KMS-11 (cell line): ENCODE measurements around the gene TRIM9.

Experiments
- H2AFZ ChIP-seq: fragments of 200-600 bp; sonication (generic); 2 replicates; pipeline ENCODE4 v1.6.1; 2016; ENCODE audit warnings: antibody characterized with exemption, mixed run types, low read depth
- H3K27ac ChIP-seq: fragments of 200-600 bp; sonication (generic); 2 replicates; pipeline ENCODE4 v1.6.1; 2016; ENCODE audit warnings: mild to moderate bottlenecking, mixed run types
- H3K27me3 ChIP-seq: fragments of 200-600 bp; sonication (generic); 2 replicates; pipeline ENCODE4 v1.6.1; 2017; ENCODE audit warnings: mild to moderate bottlenecking, low read depth, mixed run types, moderate library complexity; ENCODE audit not compliant: insufficient read depth
- H3K36me3 ChIP-seq: fragments of 200-600 bp; sonication (generic); 2 replicates; pipeline ENCODE4 v1.6.1; 2017; ENCODE audit warnings: mild to moderate bottlenecking, mixed run types; ENCODE audit not compliant: insufficient read depth
- H3K4me1 ChIP-seq: fragments of 200-600 bp; sonication (generic); 2 replicates; pipeline ENCODE4 v1.6.1; 2016; ENCODE audit warnings: mild to moderate bottlenecking, low read depth, mixed run types; ENCODE audit not compliant: poor library complexity, severe bottlenecking
- H3K4me2 ChIP-seq: fragments of 200-600 bp; sonication (generic); 2 replicates; pipeline ENCODE4 v1.7.0; 2016; ENCODE audit warnings: mild to moderate bottlenecking, mixed run types
- H3K4me3 ChIP-seq: fragments of 200-600 bp; sonication (generic); IDR thresholded peaks from 2 replicates; pipeline ENCODE4 v1.6.1; 2017; ENCODE audit warnings: low read depth, low read length, mixed read lengths; ENCODE audit not compliant: insufficient read depth
- H3K79me2 ChIP-seq: fragments of 200-600 bp; sonication (generic); 2 replicates; pipeline ENCODE4 v1.6.1; 2016; ENCODE audit warnings: low read depth, mixed run types; ENCODE audit not compliant: insufficient read depth
- H3K9ac ChIP-seq: fragments of 200-600 bp; sonication (generic); 2 replicates; pipeline ENCODE4 v1.6.1; 2016; ENCODE audit warnings: mild to moderate bottlenecking, mixed run types
- H4K20me1 ChIP-seq: fragments of 200-600 bp; sonication (generic); 2 replicates; pipeline ENCODE4 v1.6.1; 2016; ENCODE audit warnings: mild to moderate bottlenecking, mixed run types; ENCODE audit not compliant: insufficient read depth
- CTCF ChIP-seq: fragments of 200-600 bp; sonication (generic); conservative IDR thresholded peaks from 2 replicates; pipeline ENCODE4 v1.6.1; 2017; ENCODE audit warnings: low read depth, mild to moderate bottlenecking, antibody characterized with exemption, low read length, moderate library complexity, mixed read lengths

Gene TRIM9

GRCh38 chr14:50928002-50928635 lies 166.8 kb downstream of the TRIM9 start:
- H3K4me2 ChIP-seq: no peak overlapping the region

GRCh38 chr14:50926851-50927386 lies 168.0 kb downstream of the TRIM9 start:
- H3K4me1 ChIP-seq: no peaks in the 10 kb centered on the region
- H2AFZ ChIP-seq: no peak overlapping the region
- TF ChIP-seq CTCF: no peak
- H3K36me3 ChIP-seq: no peaks in the 10 kb centered on the region
- no peak overlapping the region for H3K4me2 ChIP-seq
- H3K27me3 ChIP-seq: no peaks in the 10 kb centered on the region
- H3K9ac ChIP-seq: no peak overlapping the region
- H4K20me1 ChIP-seq: no peaks in the 10 kb centered on the region
- H3K79me2 ChIP-seq: no peaks in the 10 kb centered on the region
- H3K27ac ChIP-seq: no peak overlapping the region
- H3K4me3 ChIP-seq: no peak overlapping the region

More at GRCh38 chr14:50928002-50928635, 166.8 kb downstream of the TRIM9 start:
- TF ChIP-seq CTCF: no peak
- Histone ChIP-seq H4K20me1 (no peaks in the 10 kb centered on the region), H3K79me2 (no peaks in the 10 kb centered on the region), H3K9ac (no peak overlapping the region), H2AFZ (no peak overlapping the region), H3K4me3 (no peak overlapping the region), H3K4me1 (no peaks in the 10 kb centered on the region), H3K27me3 (no peaks in the 10 kb centered on the region), H3K36me3 (no peaks in the 10 kb centered on the region), H3K27ac (no peak overlapping the region)
